Measurements from ENCODE around the gene MTCH2. TPM values are rescaled to one million over a fixed set of nuclear protein-coding genes. Genes with fewer than 3 reads are reported as not detected.
"Not testable (repeated sequence)": the region's sequence is repeated elsewhere in the genome, so short reads cannot be mapped to it uniquely, and the experiment has no call there.

The MTCH2 gene
- total and polyA plus RNA-seq, 4 donors, result 33.0 to 76.2 (median 59.8) TPM

GRCh38 chr11:47667555-47667954 lies 25.2 kb upstream of the MTCH2 start:
- H3K27me3 ChIP-seq (ENCODE audit: control insufficient read depth in 3 of 3, insufficient read depth in 3 of 3, low read length in 2 of 3), result no peaks in the 10 kb centered on the region
- TF ChIP-seq CTCF (IDR thresholded peaks at IDR 0.05; ENCODE audit: control extremely low read depth, extremely low read depth), result no peak
- no peak overlapping the region for H3K27ac ChIP-seq (ENCODE audit: low read depth in 1 of 2, low read length in 1 of 2)
- 77 to 82% methylated on average over 2 of the region's 2 CpGs for WGBS, 2 donors
- DNase-seq (peak; percentile 89 to 93 (median 92)), ATAC-seq (ENCODE audit: insufficient read depth, low FRiP score) (no peak)
- no peak overlapping the region for H3K4me3 ChIP-seq
- H3K9ac ChIP-seq (ENCODE audit: insufficient read depth in 1 of 2, low read length in 2 of 2), result no peak overlapping the region
- H3K4me1 ChIP-seq (ENCODE audit: control insufficient read depth in 5 of 5, insufficient read depth in 5 of 5, low read length in 5 of 5), result peaks cover 0 to 14% (median 0%) of the 10 kb centered on the region in 5 donors
- H3K9me3 ChIP-seq (ENCODE audit: control insufficient read depth in 4 of 4, insufficient read depth in 3 of 4, low read length in 3 of 4), result no peaks in the 10 kb centered on the region
- H3K36me3 ChIP-seq (ENCODE audit: control insufficient read depth in 4 of 4, insufficient read depth in 4 of 4, low read length in 4 of 4), result no peaks in the 10 kb centered on the region

- Histone ChIP-seq H3K4me3 (no peak overlapping the region), H3K9ac (ENCODE audit: insufficient read depth in 1 of 2, low read length in 2 of 2) (no peak overlapping the region), H3K4me1 (ENCODE audit: control insufficient read depth in 5 of 5, insufficient read depth in 5 of 5, low read length in 5 of 5) (peaks cover 0 to 14% (median 0%) of the 10 kb centered on the region in 5 donors), H3K9me3 (ENCODE audit: control insufficient read depth in 4 of 4, insufficient read depth in 3 of 4, low read length in 3 of 4) (no peaks in the 10 kb centered on the region), H3K27me3 (ENCODE audit: control insufficient read depth in 3 of 3, insufficient read depth in 3 of 3, low read length in 2 of 3) (no peaks in the 10 kb centered on the region), H3K36me3 (ENCODE audit: control insufficient read depth in 4 of 4, insufficient read depth in 4 of 4, low read length in 4 of 4) (no peaks in the 10 kb centered on the region), H3K27ac (ENCODE audit: low read depth in 1 of 2, low read length in 1 of 2) (no peak overlapping the region)
- DNase-seq (peak; percentile 76 to 81 (median 81)), ATAC-seq (ENCODE audit: insufficient read depth, low FRiP score) (no peak)
- WGBS, 2 donors, result 75 to 76% methylated on average over 4 of the region's 4 CpGs
- TF ChIP-seq CTCF (IDR thresholded peaks at IDR 0.05; ENCODE audit: control extremely low read depth, extremely low read depth), result no peak
Measured at GRCh38 chr11:47667135-47667534, 24.8 kb upstream of the MTCH2 start.

- H3K4me3 ChIP-seq; H3K27me3 ChIP-seq (ENCODE audit: control insufficient read depth in 3 of 3, insufficient read depth in 3 of 3, low read length in 2 of 3); H3K9ac ChIP-seq (ENCODE audit: insufficient read depth in 1 of 2, low read length in 2 of 2); H3K27ac ChIP-seq (ENCODE audit: low read depth in 1 of 2, low read length in 1 of 2); H3K36me3 ChIP-seq (ENCODE audit: control insufficient read depth in 4 of 4, insufficient read depth in 4 of 4, low read length in 4 of 4); H3K9me3 ChIP-seq (ENCODE audit: control insufficient read depth in 4 of 4, insufficient read depth in 3 of 4, low read length in 3 of 4); DNase-seq; ATAC-seq (ENCODE audit: insufficient read depth, low FRiP score): not testable (repeated sequence)
- 92 to 95% methylated on average over 4 of the region's 4 CpGs for WGBS, 2 donors
- peaks cover 0 to 18% (median 5%) of the 10 kb centered on the region in 5 donors for H3K4me1 ChIP-seq (ENCODE audit: control insufficient read depth in 5 of 5, insufficient read depth in 5 of 5, low read length in 5 of 5)
Measured at GRCh38 chr11:47664936-47665335, 22.6 kb upstream of the MTCH2 start.

- Histone ChIP-seq H3K9ac (ENCODE audit: insufficient read depth in 1 of 2, low read length in 2 of 2) (no peak overlapping the region), H3K4me1 (ENCODE audit: control insufficient read depth in 5 of 5, insufficient read depth in 5 of 5, low read length in 5 of 5) (peaks cover 0 to 22% (median 6%) of the 10 kb centered on the region in 5 donors), H3K27me3 (ENCODE audit: control insufficient read depth in 3 of 3, insufficient read depth in 3 of 3, low read length in 2 of 3) (no peaks in the 10 kb centered on the region), H3K36me3 (ENCODE audit: control insufficient read depth in 4 of 4, insufficient read depth in 4 of 4, low read length in 4 of 4) (no peaks in the 10 kb centered on the region), H3K9me3 (ENCODE audit: control insufficient read depth in 4 of 4, insufficient read depth in 3 of 4, low read length in 3 of 4) (no peaks in the 10 kb centered on the region), H3K4me3 (no peak overlapping the region), H3K27ac (ENCODE audit: low read depth in 1 of 2, low read length in 1 of 2) (no peak overlapping the region)
- 94 to 100% methylated on average over 2 of the region's 2 CpGs for WGBS, 2 donors
- ATAC-seq (ENCODE audit: insufficient read depth, low FRiP score) (no peak), DNase-seq (no peak)
- no peak for TF ChIP-seq CTCF (IDR thresholded peaks at IDR 0.05; ENCODE audit: control extremely low read depth, extremely low read depth)
Measured at GRCh38 chr11:47661245-47661644, 18.9 kb upstream of the MTCH2 start.
